GM19463 (cell line): ENCODE data around the gene TRERF1.

ENCODE experiments used
- ATAC-seq: cut with Tn5 transposase; IDR thresholded peaks from one replicate; pipeline ENCODE4 v1.9.1; 2021; ENCODE audit warnings: mild to moderate bottlenecking, moderate library complexity; ENCODE audit not compliant: unreplicated experiment

Gene TRERF1

GRCh38 chr6:42287756-42288155, 164.0 kb downstream of the TRERF1 start:
- ATAC-seq: no peak

GRCh38 chr6:42281570-42281969, 170.2 kb downstream of the TRERF1 start:
- no peak for ATAC-seq

GRCh38 chr6:42280966-42281533, 170.7 kb downstream of the TRERF1 start:
- ATAC-seq: no peak

GRCh38 chr6:42279966-42280629, 171.6 kb downstream of the TRERF1 start:
- ATAC-seq: no peak

GRCh38 chr6:42279144-42279781, 172.5 kb downstream of the TRERF1 start:
- peak; percentile 53 for ATAC-seq

GRCh38 chr6:42278131-42278853, 173.4 kb downstream of the TRERF1 start:
- no peak for ATAC-seq

GRCh38 chr6:42276034-42276890, 175.5 kb downstream of the TRERF1 start:
- no peak for ATAC-seq

- no peak for ATAC-seq
Observed at GRCh38 chr6:42275376-42276033, 176.2 kb downstream of the TRERF1 start.

GRCh38 chr6:42274898-42275297, 176.8 kb downstream of the TRERF1 start:
- ATAC-seq: no peak

GRCh38 chr6:42271834-42272805, 179.6 kb downstream of the TRERF1 start:
- no peak for ATAC-seq

- peak; percentile 32 for ATAC-seq
Observed at GRCh38 chr6:42269974-42270510, 181.7 kb downstream of the TRERF1 start.

GRCh38 chr6:42269553-42269952, 182.2 kb downstream of the TRERF1 start:
- peak; percentile 98 for ATAC-seq

- ATAC-seq: no peak
Observed at GRCh38 chr6:42268835-42269204, 182.9 kb downstream of the TRERF1 start.

GRCh38 chr6:42268016-42268834, 183.5 kb downstream of the TRERF1 start:
- ATAC-seq: no peak

GRCh38 chr6:42266538-42266937, 185.2 kb downstream of the TRERF1 start:
- ATAC-seq: no peak

- ATAC-seq: no peak
Observed at GRCh38 chr6:42264852-42265390, 186.8 kb downstream of the TRERF1 start.

GRCh38 chr6:42264162-42264851, 187.4 kb downstream of the TRERF1 start:
- no peak for ATAC-seq
